K562 (cell line): ENCODE measurements around the gene HSPA1B. TPM values are rescaled to one million over a fixed set of nuclear protein-coding genes. Genes with fewer than 3 reads are reported as not detected.

Source experiments
- ARID2 ChIP-seq: fragments of 450-650 bp; IDR thresholded peaks from 2 replicates; pipeline ENCODE4 v1.6.1; 2017; ENCODE audit warnings: antibody characterized with exemption, mild to moderate bottlenecking
- CBFB ChIP-seq: sonication (generic); formaldehyde crosslinking; IDR thresholded peaks from 2 replicates; pipeline ENCODE4 v1.4.0; 2020; ENCODE audit warnings: mild to moderate bottlenecking, missing genetic modification reagents
- E4F1 ChIP-seq: fragments of 250-450 bp; sonication (Bioruptor Pico); IDR thresholded peaks from 2 replicates; pipeline ENCODE4 v1.5.0; 2021; ENCODE audit warnings: mild to moderate bottlenecking, borderline replicate concordance
- ELF4 ChIP-seq: fragments of 450-650 bp; formaldehyde crosslinking; IDR thresholded peaks from 2 replicates; pipeline ENCODE4 v1.4.0; 2022; ENCODE audit warnings: missing genetic modification characterization
- ETS2 ChIP-seq: IDR thresholded peaks from 2 replicates; pipeline ENCODE4 v1.6.1; 2016; ENCODE audit warnings: borderline replicate concordance, missing genetic modification characterization, mild to moderate bottlenecking, moderate library complexity, missing compliant biosample characterization; ENCODE audit not compliant: poor library complexity, severe bottlenecking
- FOXJ2 ChIP-seq: fragments of 200-800 bp; sonication (Bioruptor generic); IDR thresholded peaks from 2 replicates; pipeline ENCODE4 v1.6.1; 2016; ENCODE audit warnings: missing genetic modification characterization, missing compliant biosample characterization
- GATA2 ChIP-seq: sonication (generic); formaldehyde crosslinking; IDR thresholded peaks from 2 replicates; pipeline ENCODE4 v1.4.0; 2020; ENCODE audit warnings: mild to moderate bottlenecking, missing genetic modification reagents
- KDM1A ChIP-seq, 2 experiments: fragments of 450-650 bp; IDR thresholded peaks; 2 replicates each; pipeline ENCODE4 v1.6.1; 2016; ENCODE audit warnings: mild to moderate bottlenecking in 2 of 2
- MAFF ChIP-seq: IDR thresholded peaks from 2 replicates; pipeline ENCODE4 v1.6.1; 2012; ENCODE audit warnings: low read length, improper control_type of control experiment
- NCOA4 ChIP-seq: fragments of 450-650 bp; IDR thresholded peaks from 2 replicates; pipeline ENCODE4 v1.6.1; 2018; ENCODE audit warnings: mild to moderate bottlenecking; ENCODE audit not compliant: partially characterized antibody
- PTRF ChIP-seq: fragments of 450-650 bp; IDR thresholded peaks from 2 replicates; pipeline ENCODE4 v1.6.1; 2016; ENCODE audit warnings: mild to moderate bottlenecking, missing genetic modification characterization, missing compliant biosample characterization
- RAD21 ChIP-seq, 2 experiments: fragments of 250-450 bp in 1 of 2; fragments of 450-650 bp in 1 of 2; sonication (Bioruptor Pico) in 1 of 2; formaldehyde crosslinking in 1 of 2; IDR thresholded peaks in 1 of 2; conservative IDR thresholded peaks in 1 of 2; 2 replicates each; pipeline versions ENCODE4 v1.4.0 to v1.8.0; 2020 to 2022; ENCODE audit warnings: mild to moderate bottlenecking in 2 of 2, moderate library complexity in 1 of 2
- REST ChIP-seq, 2 experiments: fragments of 450-650 bp; formaldehyde crosslinking in 1 of 2; IDR thresholded peaks; 2 replicates each; pipeline versions ENCODE4 v1.4.0 to v1.6.1; 2014 to 2020; ENCODE audit warnings: mild to moderate bottlenecking in 2 of 2, borderline replicate concordance in 1 of 2, low read depth in 1 of 2
- SMARCE1 ChIP-seq: fragments of 450-650 bp; IDR thresholded peaks from 2 replicates; pipeline ENCODE4 v1.7.1; 2016; ENCODE audit warnings: mild to moderate bottlenecking
- ZNF280A ChIP-seq: fragments of 450-650 bp; IDR thresholded peaks from 2 replicates; pipeline ENCODE4 v1.6.1; 2018; ENCODE audit warnings: mild to moderate bottlenecking, low read depth; ENCODE audit not compliant: partially characterized antibody
- ZNF444 ChIP-seq: fragments of 250-450 bp; sonication (Bioruptor Pico); IDR thresholded peaks from 2 replicates; pipeline ENCODE4 v1.4.0; 2020; ENCODE audit warnings: mild to moderate bottlenecking, moderate library complexity
- polyA plus RNA-seq, 8 experiments: library from polyadenylated mRNA; depleted of rRNA in 4 of 8; stranded (reverse) in 5 of 8; unstranded in 3 of 8; fragments of >200 nt; fragmentation: Nextera tagmentation in 2 of 8; fragmentation: Illumina TruSeq in 1 of 8; extraction: Ambion mirVana in 2 of 8; extraction: Trizol in 1 of 8; gene quantifications; 2 replicates each; pipeline versions ENCODE4 v1.2.1 to v1.2.3, GENCODE V29; 2011 to 2014; ENCODE audit warnings: inconsistent platforms in 1 of 8, missing spikeins in 1 of 8
- total RNA-seq, 7 experiments: library from RNA; depleted of rRNA in 6 of 7; stranded (reverse); fragments of >200 nt in 6 of 7; fragmentation: Illumina TruSeq in 2 of 7; extraction: Trizol in 2 of 7; gene quantifications; 2 replicates each; pipeline versions ENCODE4 v1.2.1 to v1.2.3, GENCODE V29; 2011 to 2021; ENCODE audit warnings: low replicate concordance in 1 of 7

HSPA1B gene
- total and polyA plus RNA-seq, 9 of the 15 experiments (the other 6 are each of a cell fraction or from before 2014, with no cell fraction given): 0.27 to 227 (median 51.2) TPM

- TF ChIP-seq MAFF: no peak
- no peak for TF ChIP-seq ARID2
- peak; percentile 59; the same call in 1 of the 2 replicates for TF ChIP-seq ELF4 (CRISPR knock-in tag)
- TF ChIP-seq E4F1: no peak
- TF ChIP-seq RAD21 (CRISPR knock-in tag; conservative IDR thresholded peaks at IDR 0.05 in 1 of 2, IDR thresholded peaks at IDR 0.05 in 1 of 2): no peak; a peak in 1 of 4 replicates
- TF ChIP-seq KDM1A (IDR thresholded peaks at IDR 0.05): peak; percentile 68 to 73; a peak in 3 of 4 replicates
- TF ChIP-seq NCOA4: no peak
- no peak for TF ChIP-seq PTRF
- no peak for TF ChIP-seq ZNF280A
- TF ChIP-seq ZNF444 (CRISPR knock-in tag): no peak
- peak; percentile 87 for TF ChIP-seq SMARCE1
- TF ChIP-seq REST (IDR thresholded peaks at IDR 0.05; ENCODE audit: borderline replicate concordance): peak; percentile 14; the same call in 1 of the 2 replicates
- TF ChIP-seq REST (CRISPR knock-in tag; IDR thresholded peaks at IDR 0.05; ENCODE audit: low read depth): no peak
- TF ChIP-seq GATA2 (CRISPR knock-in tag): peak; percentile 49
- no peak for TF ChIP-seq ETS2
- no peak for TF ChIP-seq CBFB
- 0 out of 2 replicates have a peak, but pooled peaks have one; percentile 35 for TF ChIP-seq FOXJ2 (tag)
These were observed 33.2 kb upstream of the HSPA1B start (continued) for GRCh38 chr6:31794294-31794865.
